Mucosa of descending colon (tissue), 3 donors: ENCODE data around the gene SOX6. TPM values are rescaled to one million over a fixed set of nuclear protein-coding genes. Genes with fewer than 3 reads are reported as not detected.
"Not testable (repeated sequence)": the region's sequence is repeated elsewhere in the genome, so short reads cannot be mapped to it uniquely, and the experiment has no call there.

Source experiments
- ATAC-seq: fragments of 200-7000 bp; cut with Tn5 transposase; one replicate; pipeline ENCODE4 v1.9.1; 2020; ENCODE audit warnings: mild to moderate bottlenecking, moderate library complexity
- DNase-seq, 3 donors: peaks; one replicate each; pipeline ENCODE4 v3.0.0-alpha.2; 2020
- H3K36me3 ChIP-seq: fragments of 200-600 bp; one replicate; pipeline ENCODE4 v1.8.0; 2021; ENCODE audit warnings: low read depth, mild to moderate bottlenecking
- H3K4me1 ChIP-seq: fragments of 200-600 bp; one replicate; pipeline ENCODE4 v1.8.0; 2021; ENCODE audit warnings: low read depth, mild to moderate bottlenecking
- H3K4me3 ChIP-seq: fragments of 200-600 bp; one replicate; pipeline ENCODE4 v1.8.0; 2021; ENCODE audit warnings: mild to moderate bottlenecking
- H3K9me3 ChIP-seq: fragments of 200-600 bp; one replicate; pipeline ENCODE4 v1.8.0; 2021; ENCODE audit warnings: mild to moderate bottlenecking
- intact Hi-C, 2 donors: fragments of 100-400 bp; cut with DNase I in 1 of 2; cut with micrococcal nuclease in 1 of 2; formaldehyde crosslinking; loops; one replicate each; pipeline versions ENCODE4 v1.11.0 to v1.11.1; 2022; cut with DNase I, micrococcal nuclease
- total RNA-seq, 3 donors: library from RNA; stranded (reverse); fragmentation: NEBNext Ultra II Directional in 2 of 3; extraction: Animal tissue kit (Norgen Biotek cat#: 25700) in 2 of 3; gene quantifications; one replicate each; pipeline versions ENCODE4 v1.2.1 to v1.2.4, GENCODE V29; 2021 to 2023
- TF ChIP-seq, protein P1 (sequence below): fragments of 200-600 bp; IDR thresholded peaks from one replicate; pipeline ENCODE4 v1.8.0; 2022; ENCODE audit warnings: antibody characterized with exemption, mild to moderate bottlenecking
- donor health status: DM: no; HTN: no; CAD: no; lungs with moderate emphysema.
- donor health status: DM: no; HTN: no; CAD: no.
- donor health status: DM: no; HTN: yes; CAD: no.

SOX6 gene
- total RNA-seq, 3 donors from 2014 or later: 5.8 to 6.5 (median 6.0) TPM

DNA sequence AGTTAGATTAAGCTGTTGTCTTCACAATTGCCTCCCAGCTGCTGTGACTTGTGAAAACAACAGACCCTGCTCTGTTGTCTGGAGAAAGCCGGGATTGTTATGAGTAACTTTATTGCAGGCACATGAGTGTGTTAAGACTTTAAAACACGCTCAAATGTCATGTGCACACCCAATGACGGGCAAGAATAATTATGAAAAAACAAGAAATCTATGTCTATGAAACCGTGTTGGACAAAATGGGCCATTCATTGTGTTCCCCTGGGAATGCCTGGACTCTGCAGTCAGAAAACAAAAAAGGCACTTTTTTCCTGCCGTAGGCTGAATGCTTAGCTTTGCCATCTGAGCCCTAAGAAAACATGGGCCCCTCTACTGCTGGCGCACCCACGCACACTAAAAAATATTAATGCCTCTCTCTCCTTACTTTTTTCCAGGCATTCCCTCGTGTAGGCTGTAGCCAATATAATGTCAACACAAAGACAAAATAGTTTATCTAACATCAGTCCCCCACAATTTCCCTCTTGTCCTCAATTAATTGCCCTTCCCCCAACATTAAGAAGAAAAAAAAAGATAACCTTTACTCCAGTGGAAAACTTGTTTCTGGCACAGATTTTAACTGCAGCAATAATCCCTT is 207.9 kb downstream of the SOX6 start:
- ATAC-seq: peak; percentile 59
- Histone ChIP-seq H3K36me3 (no peaks in the 10 kb centered on the region), H3K4me3 (no peak overlapping the region), H3K4me1 (peaks cover 10% of the 10 kb centered on the region), H3K9me3 (no peaks in the 10 kb centered on the region)
- DNase-seq: no peak
- TF ChIP-seq, protein P1, sequence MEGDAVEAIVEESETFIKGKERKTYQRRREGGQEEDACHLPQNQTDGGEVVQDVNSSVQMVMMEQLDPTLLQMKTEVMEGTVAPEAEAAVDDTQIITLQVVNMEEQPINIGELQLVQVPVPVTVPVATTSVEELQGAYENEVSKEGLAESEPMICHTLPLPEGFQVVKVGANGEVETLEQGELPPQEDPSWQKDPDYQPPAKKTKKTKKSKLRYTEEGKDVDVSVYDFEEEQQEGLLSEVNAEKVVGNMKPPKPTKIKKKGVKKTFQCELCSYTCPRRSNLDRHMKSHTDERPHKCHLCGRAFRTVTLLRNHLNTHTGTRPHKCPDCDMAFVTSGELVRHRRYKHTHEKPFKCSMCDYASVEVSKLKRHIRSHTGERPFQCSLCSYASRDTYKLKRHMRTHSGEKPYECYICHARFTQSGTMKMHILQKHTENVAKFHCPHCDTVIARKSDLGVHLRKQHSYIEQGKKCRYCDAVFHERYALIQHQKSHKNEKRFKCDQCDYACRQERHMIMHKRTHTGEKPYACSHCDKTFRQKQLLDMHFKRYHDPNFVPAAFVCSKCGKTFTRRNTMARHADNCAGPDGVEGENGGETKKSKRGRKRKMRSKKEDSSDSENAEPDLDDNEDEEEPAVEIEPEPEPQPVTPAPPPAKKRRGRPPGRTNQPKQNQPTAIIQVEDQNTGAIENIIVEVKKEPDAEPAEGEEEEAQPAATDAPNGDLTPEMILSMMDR: no peak
- intact Hi-C loops: no loop called here

DNA sequence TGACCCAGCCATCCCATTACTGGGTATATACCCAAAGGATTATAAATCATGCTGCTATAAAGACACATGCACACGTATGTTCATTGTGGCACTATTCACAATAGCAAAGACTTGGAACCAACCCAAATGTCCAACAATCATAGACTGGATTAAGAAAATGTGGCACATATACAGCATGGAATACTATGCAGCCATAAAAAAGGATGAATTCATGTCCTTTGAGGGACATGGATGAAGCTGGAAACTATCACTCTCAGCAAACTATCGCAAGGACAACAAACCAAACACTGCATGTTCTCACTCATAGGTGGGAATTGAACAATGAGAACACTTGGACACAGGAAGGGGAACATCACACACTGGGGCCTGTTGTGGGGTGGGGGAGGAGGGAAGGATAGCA is 209.4 kb downstream of the SOX6 start:
- intact Hi-C loops, H3K36me3 ChIP-seq, H3K9me3 ChIP-seq, ATAC-seq, DNase-seq, H3K4me3 ChIP-seq: not testable (repeated sequence)
- H3K4me1 ChIP-seq: peaks cover 10% of the 10 kb centered on the region

DNA sequence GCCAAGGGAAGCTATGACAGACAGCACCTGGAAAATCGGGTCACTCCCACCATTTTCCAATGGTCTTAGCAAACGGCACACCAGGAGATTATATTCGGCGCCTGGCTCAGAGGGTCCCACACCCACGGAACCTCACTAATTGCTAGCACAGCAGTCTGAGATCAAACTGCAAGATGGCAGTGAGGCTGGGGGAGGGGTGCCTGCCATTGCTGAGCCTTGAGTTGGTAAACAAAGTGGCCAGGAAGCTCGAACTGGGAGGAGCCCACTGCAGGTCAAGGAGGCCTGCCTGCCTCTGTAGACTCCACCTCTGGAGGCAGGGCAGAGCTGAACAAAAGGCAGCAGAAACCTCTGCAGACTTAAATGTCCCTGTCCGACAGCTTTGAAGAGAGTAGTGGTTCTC is 214.7 kb downstream of the SOX6 start:
- H3K36me3 ChIP-seq, H3K4me1 ChIP-seq, H3K4me3 ChIP-seq, intact Hi-C loops, DNase-seq, ATAC-seq, H3K9me3 ChIP-seq: not testable (repeated sequence)

DNA sequence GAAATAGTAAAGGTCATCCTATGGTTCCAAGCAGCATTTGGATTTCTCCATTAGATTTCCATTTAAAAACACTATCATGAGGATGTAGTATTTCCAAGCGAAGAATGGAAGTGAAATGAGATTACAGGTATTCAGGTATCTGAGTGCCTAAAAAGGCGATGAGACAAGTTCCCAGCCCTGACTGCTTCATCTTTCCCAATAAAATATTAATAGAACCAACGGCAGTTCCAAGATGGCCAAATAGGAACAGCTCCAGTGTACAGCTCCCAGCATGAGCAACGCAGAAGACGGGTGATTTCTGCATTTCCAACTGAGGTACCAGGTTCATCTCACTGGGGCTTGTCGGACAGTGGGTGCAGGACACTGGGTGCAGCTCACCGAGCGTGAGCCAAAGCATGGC is 215.2 kb downstream of the SOX6 start:
- DNase-seq, H3K9me3 ChIP-seq, H3K4me3 ChIP-seq, intact Hi-C loops, H3K4me1 ChIP-seq, ATAC-seq, H3K36me3 ChIP-seq: not testable (repeated sequence)

DNA sequence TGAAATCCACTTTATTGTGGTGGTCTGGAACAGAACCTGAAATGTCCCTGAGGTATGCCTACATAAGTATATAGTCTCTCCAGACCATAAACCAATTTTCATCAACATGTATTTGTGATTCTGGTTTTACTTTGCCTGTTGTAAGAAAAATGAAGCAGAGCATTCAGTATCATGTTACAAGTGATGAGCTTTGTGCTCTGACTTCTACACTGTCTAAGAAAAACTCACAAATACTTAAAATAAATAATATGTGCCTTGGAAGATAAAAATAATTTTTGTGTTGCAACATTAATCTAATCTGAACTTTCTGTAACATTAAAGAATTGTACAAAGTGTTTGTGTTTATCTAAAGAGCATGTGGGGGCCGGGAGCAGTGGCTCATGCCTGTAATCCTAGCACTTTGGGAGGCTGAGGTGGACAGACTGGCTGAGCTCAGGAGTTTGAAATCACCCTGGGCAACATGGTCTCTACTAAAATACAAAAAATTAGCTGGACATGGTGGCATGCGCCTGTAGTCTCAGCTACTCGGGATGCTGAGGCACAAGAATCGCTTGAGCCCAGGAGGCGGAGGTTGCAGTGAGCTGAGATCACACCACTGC is 219.5 kb downstream of the SOX6 start:
- H3K4me1 ChIP-seq: no peaks in the 10 kb centered on the region
- no peaks in the 10 kb centered on the region for H3K36me3 ChIP-seq
- intact Hi-C loops: no loop called here
- no peak for DNase-seq
- TF ChIP-seq, protein P1: no peak
- ATAC-seq: no peak
- H3K4me3 ChIP-seq: no peak overlapping the region
- H3K9me3 ChIP-seq: peaks cover 2% of the 10 kb centered on the region

DNA sequence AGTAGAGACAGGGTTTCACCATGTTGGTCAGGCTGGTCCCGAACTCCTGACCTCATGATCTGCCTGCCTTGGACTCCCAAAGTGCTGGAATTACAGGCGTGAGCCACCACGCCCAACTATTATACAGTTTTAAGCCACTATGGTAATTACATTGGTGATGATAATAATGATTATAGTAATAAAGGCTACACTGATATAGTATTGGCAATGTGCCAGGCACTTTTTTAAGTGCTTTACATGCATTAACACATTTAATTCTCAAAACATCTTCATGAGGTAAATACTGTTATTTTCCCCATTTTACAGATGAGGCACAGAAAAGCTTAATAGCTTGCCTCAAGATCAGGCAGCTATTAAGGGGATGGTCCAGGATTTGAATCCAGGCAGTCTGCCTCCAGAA is 222.5 kb downstream of the SOX6 start:
- no peak overlapping the region for H3K4me3 ChIP-seq
- no peak for ATAC-seq
- H3K4me1 ChIP-seq: no peaks in the 10 kb centered on the region
- TF ChIP-seq, protein P1: no peak
- intact Hi-C loops: no loop called here
- peaks cover 2% of the 10 kb centered on the region for H3K9me3 ChIP-seq
- H3K36me3 ChIP-seq: no peaks in the 10 kb centered on the region
- no peak for DNase-seq

DNA sequence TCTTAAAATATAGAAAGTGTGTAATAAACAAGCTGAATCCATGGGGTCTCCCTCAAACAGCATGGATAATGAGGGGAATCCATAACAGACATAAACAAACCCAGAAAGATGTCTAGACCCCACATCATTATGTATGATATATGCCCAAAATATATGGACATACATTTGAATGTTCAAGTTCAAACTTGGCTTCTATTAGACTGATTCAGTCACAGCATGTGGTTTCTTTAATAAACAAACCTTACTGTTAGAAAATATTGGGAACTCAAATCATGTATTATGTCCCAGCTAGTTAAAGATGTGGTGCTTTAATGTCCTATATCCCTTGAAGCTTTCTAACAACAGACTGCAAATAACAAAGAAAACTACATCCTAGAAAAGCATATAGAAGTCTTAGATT is 228.6 kb downstream of the SOX6 start:
- no peaks in the 10 kb centered on the region for H3K9me3 ChIP-seq
- ATAC-seq: no peak
- intact Hi-C loops: no loop called here
- TF ChIP-seq, protein P1: no peak
- H3K36me3 ChIP-seq: no peaks in the 10 kb centered on the region
- no peak overlapping the region for H3K4me3 ChIP-seq
- DNase-seq: no peak
- no peaks in the 10 kb centered on the region for H3K4me1 ChIP-seq
